ENCODE results near the gene CRKL. TPM values are rescaled to one million over a fixed set of nuclear protein-coding genes. Genes with fewer than 3 reads are reported as not detected.
"Not testable (repeated sequence)": the region's sequence is repeated elsewhere in the genome, so short reads cannot be mapped to it uniquely, and the experiment has no call there.

Gene CRKL
- total RNA-seq, 1 donor from 2014 or later = 91.0 TPM

- Histone ChIP-seq H3K36me3 (no peaks in the 10 kb centered on the region), H3K4me1 (no peaks in the 10 kb centered on the region), H3K4me2 (no peak overlapping the region), H3K27ac (no peak overlapping the region), H3K9ac (no peak overlapping the region), H3K4me3 (no peak overlapping the region), H3K79me2 (ENCODE audit: low read depth) (no peaks in the 10 kb centered on the region), H3K27me3 (no peaks in the 10 kb centered on the region), H3K9me3 (ENCODE audit: low read depth) (no peaks in the 10 kb centered on the region), H3F3A (ENCODE audit: low read depth) (no peaks in the 10 kb centered on the region), H2AFZ (replicated peaks) (no peak overlapping the region), H4K20me1 (ENCODE audit: low read depth) (no peaks in the 10 kb centered on the region)
- Mint-ChIP-seq H3K4me1 (no peaks in the 10 kb centered on the region), H3K9me3 (no peaks in the 10 kb centered on the region), H3K27ac (no peak overlapping the region), H3K36me3 (no peaks in the 10 kb centered on the region), H3K4me3 (no peak overlapping the region), H3K27me3 (ENCODE audit: insufficient read depth, low read depth) (peaks cover 5% of the 10 kb centered on the region)
- TF ChIP-seq EZH2 (IDR thresholded peaks at IDR 0.05) (no peak), EZH2phosphoT487 (IDR thresholded peaks at IDR 0.05) (no peak)
- TF ChIP-seq, protein P1, sequence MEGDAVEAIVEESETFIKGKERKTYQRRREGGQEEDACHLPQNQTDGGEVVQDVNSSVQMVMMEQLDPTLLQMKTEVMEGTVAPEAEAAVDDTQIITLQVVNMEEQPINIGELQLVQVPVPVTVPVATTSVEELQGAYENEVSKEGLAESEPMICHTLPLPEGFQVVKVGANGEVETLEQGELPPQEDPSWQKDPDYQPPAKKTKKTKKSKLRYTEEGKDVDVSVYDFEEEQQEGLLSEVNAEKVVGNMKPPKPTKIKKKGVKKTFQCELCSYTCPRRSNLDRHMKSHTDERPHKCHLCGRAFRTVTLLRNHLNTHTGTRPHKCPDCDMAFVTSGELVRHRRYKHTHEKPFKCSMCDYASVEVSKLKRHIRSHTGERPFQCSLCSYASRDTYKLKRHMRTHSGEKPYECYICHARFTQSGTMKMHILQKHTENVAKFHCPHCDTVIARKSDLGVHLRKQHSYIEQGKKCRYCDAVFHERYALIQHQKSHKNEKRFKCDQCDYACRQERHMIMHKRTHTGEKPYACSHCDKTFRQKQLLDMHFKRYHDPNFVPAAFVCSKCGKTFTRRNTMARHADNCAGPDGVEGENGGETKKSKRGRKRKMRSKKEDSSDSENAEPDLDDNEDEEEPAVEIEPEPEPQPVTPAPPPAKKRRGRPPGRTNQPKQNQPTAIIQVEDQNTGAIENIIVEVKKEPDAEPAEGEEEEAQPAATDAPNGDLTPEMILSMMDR (IDR thresholded peaks at IDR 0.05) = no peak
- DNase-seq (ENCODE audit: low spot score) = no peak
Measured at GRCh38 chr22:20905415-20906386, 11.5 kb upstream of the CRKL start.

DNA sequence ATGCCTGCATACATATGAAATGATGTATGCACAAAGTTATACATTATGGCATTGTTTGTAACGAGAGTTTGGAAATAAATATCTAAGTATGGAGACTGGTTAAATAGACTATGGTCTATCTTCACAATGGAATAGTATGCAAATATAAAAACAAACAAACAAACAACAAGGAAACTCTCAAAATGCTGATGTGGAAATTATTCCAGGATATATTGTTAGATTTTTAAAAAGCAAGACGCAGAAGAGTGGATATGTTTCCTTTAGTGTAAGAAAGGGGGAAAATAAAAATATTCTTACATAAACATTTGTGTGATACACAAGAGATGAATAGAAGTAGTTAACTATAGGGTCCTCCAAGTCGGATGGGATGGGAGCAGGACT lies 10.8 kb upstream of the CRKL start:
- no peak overlapping the region for H3K9ac ChIP-seq
- no peaks in the 10 kb centered on the region for H3K27me3 ChIP-seq
- no peaks in the 10 kb centered on the region for H3K36me3 Mint-ChIP-seq
- H3K27ac ChIP-seq = no peak overlapping the region
- TF ChIP-seq, protein P1 (IDR thresholded peaks at IDR 0.05) = no peak
- TF ChIP-seq EZH2phosphoT487 (IDR thresholded peaks at IDR 0.05) = no peak
- TF ChIP-seq EZH2 (IDR thresholded peaks at IDR 0.05) = no peak
- H3K4me3 Mint-ChIP-seq = no peak overlapping the region
- H3K36me3 ChIP-seq = no peaks in the 10 kb centered on the region
- H3K27ac Mint-ChIP-seq = no peak overlapping the region
- H3F3A ChIP-seq (ENCODE audit: low read depth) = no peaks in the 10 kb centered on the region
- no peak overlapping the region for H3K4me3 ChIP-seq
- peaks cover 5% of the 10 kb centered on the region for H3K27me3 Mint-ChIP-seq (ENCODE audit: insufficient read depth, low read depth)
- no peak for DNase-seq (ENCODE audit: low spot score)
- H3K9me3 Mint-ChIP-seq = no peaks in the 10 kb centered on the region
- H3K4me1 ChIP-seq = no peaks in the 10 kb centered on the region
- no peaks in the 10 kb centered on the region for H3K9me3 ChIP-seq (ENCODE audit: low read depth)
- H4K20me1 ChIP-seq (ENCODE audit: low read depth) = no peaks in the 10 kb centered on the region
- H3K4me1 Mint-ChIP-seq = no peaks in the 10 kb centered on the region
- H2AFZ ChIP-seq (replicated peaks) = no peak overlapping the region
- no peak overlapping the region for H3K4me2 ChIP-seq
- no peaks in the 10 kb centered on the region for H3K79me2 ChIP-seq (ENCODE audit: low read depth)

DNA sequence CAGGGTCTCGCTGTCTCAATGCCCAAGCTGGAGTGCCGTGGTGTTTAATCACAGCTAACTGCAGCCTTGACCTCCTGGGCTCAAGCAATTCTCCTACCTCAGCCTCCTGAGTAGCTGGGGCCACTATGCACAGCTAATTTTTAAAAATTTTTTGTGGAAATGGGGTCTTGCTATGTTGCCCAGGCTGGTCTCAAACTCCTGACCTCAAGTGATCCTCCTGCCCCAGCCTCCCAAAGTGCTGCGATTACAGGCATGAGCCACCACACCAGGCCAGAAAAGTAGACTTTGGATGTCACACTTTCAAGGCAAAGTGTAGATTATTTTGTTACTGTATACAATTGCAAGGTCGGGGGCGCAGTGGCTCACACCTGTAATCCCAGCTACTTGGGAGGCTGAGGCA lies 8.5 kb upstream of the CRKL start:
- H3K27me3 Mint-ChIP-seq (ENCODE audit: insufficient read depth, low read depth); H3K4me3 ChIP-seq; H2AFZ ChIP-seq (replicated peaks); H3F3A ChIP-seq (ENCODE audit: low read depth); H3K9me3 ChIP-seq (ENCODE audit: low read depth); H3K27ac Mint-ChIP-seq; H3K9ac ChIP-seq; H3K4me2 ChIP-seq; H3K4me1 Mint-ChIP-seq; H3K9me3 Mint-ChIP-seq; H3K4me3 Mint-ChIP-seq; H3K27me3 ChIP-seq; H3K4me1 ChIP-seq; DNase-seq (ENCODE audit: low spot score); H3K27ac ChIP-seq; H3K79me2 ChIP-seq (ENCODE audit: low read depth); H4K20me1 ChIP-seq (ENCODE audit: low read depth); H3K36me3 Mint-ChIP-seq; H3K36me3 ChIP-seq: not testable (repeated sequence)

Data from neural progenitor cell (in vitro differentiated cells).